ENCODE results near the gene E4F1. TPM values are rescaled to one million over a fixed set of nuclear protein-coding genes. Genes with fewer than 3 reads are reported as not detected.
A peak's percentile ranks its signal among the peaks of the same experiment; 100 is the strongest.

Gene E4F1
- total and polyA plus RNA-seq, 2 of the 13 experiments (the other 11 are each of a cell fraction or from before 2014, with no cell fraction given) = 13.8 to 19.5 TPM

GRCh38 chr16:2226245-2226793 lies 2.9 kb downstream of the E4F1 start (continued):
- TF ChIP-seq ARID4A (CRISPR knock-in tag; IDR thresholded peaks at IDR 0.05; ENCODE audit: borderline replicate concordance) (peak; percentile 31; the same call in 1 of the 2 replicates), ZNF124 (CRISPR knock-in tag; IDR thresholded peaks at IDR 0.05) (no peak), KDM4B (CRISPR knock-in tag; IDR thresholded peaks at IDR 0.05) (no peak), ZKSCAN5 (CRISPR knock-in tag; IDR thresholded peaks at IDR 0.05) (no peak), FOXO4 (CRISPR knock-in tag; conservative IDR thresholded peaks at IDR 0.05) (no peak), ZNF629 (CRISPR knock-in tag; conservative IDR thresholded peaks at IDR 0.05) (no peak), MLX (CRISPR knock-in tag; IDR thresholded peaks at IDR 0.05) (no peak), ATF1 (CRISPR knock-in tag; IDR thresholded peaks at IDR 0.05) (no peak), NCOA5 (CRISPR knock-in tag; IDR thresholded peaks at IDR 0.05) (no peak), SIX1 (CRISPR knock-in tag; IDR thresholded peaks at IDR 0.05; ENCODE audit: borderline replicate concordance) (no peak), FLYWCH1 (CRISPR knock-in tag; IDR thresholded peaks at IDR 0.05) (no peak), RAD21 (CRISPR knock-in tag; IDR thresholded peaks at IDR 0.05) (0 out of 2 replicates have a peak, but pooled peaks have one; percentile 5), CEBPG (CRISPR knock-in tag; IDR thresholded peaks at IDR 0.05) (0 out of 2 replicates have a peak, but pooled peaks have one; percentile 21), JUN (CRISPR knock-in tag; IDR thresholded peaks at IDR 0.05) (no peak), NFRKB (IDR thresholded peaks at IDR 0.05) (no peak), DBP (CRISPR knock-in tag; IDR thresholded peaks at IDR 0.05; ENCODE audit: not compliant biosample characterization) (no peak), TSC22D2 (CRISPR knock-in tag; IDR thresholded peaks at IDR 0.05; ENCODE audit: borderline replicate concordance) (no peak), GZF1 (CRISPR knock-in tag; IDR thresholded peaks at IDR 0.05) (no peak), PITX1 (CRISPR knock-in tag; IDR thresholded peaks at IDR 0.05) (peak; percentile 41; the same call in 1 of the 2 replicates), ZNF224 (CRISPR knock-in tag; IDR thresholded peaks at IDR 0.05) (no peak; the same call in 1 of the 2 replicates), TEAD2 (CRISPR knock-in tag; IDR thresholded peaks at IDR 0.05) (no peak), ZSCAN12 (CRISPR knock-in tag; IDR thresholded peaks at IDR 0.05) (no peak), CEBPB (IDR thresholded peaks at IDR 0.05; ENCODE audit: borderline replicate concordance, low read depth, low read length) (no peak), ZFP36 (IDR thresholded peaks at IDR 0.05; ENCODE audit: borderline replicate concordance, low read depth, low read length, partially characterized antibody) (peak; percentile 33), TBL1XR1 (IDR thresholded peaks at IDR 0.05; ENCODE audit: borderline replicate concordance, low read length, partially characterized antibody) (peak; percentile 50), ZFY (CRISPR knock-in tag; IDR thresholded peaks at IDR 0.05) (no peak), BRD4 (CRISPR knock-in tag; IDR thresholded peaks at IDR 0.05) (no peak)
